Measurements from ENCODE around the gene CLSTN3. TPM values are rescaled to one million over a fixed set of nuclear protein-coding genes. Genes with fewer than 3 reads are reported as not detected.

Gene CLSTN3
- total and polyA plus RNA-seq, 2 experiments from 2014 or later = 5.0 to 46.9 TPM

DNA sequence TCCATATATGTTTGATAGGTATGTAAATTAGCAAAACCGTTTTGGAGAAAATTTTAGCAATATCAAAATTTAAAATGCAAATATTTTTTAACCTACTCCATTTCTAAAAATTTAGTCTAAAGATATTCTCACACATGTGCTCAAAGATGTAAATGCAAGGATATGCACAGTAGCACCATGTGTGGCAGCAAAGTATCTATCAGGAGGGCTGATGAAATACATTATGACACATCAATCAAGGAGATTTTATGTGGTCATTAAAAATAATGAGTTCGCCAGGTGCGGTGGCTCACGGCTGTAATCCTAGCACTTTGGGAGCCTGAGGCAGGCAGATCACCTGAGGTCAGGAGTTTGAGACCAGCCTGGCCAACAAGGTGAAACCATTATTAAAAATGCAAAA, 29.9 kb upstream of the CLSTN3 start:
- ATAC-seq (no peak), DNase-seq (ENCODE audit: low spot score) (no peak)
- peaks cover 16% of the 10 kb centered on the region for H3K36me3 Mint-ChIP-seq (ENCODE audit: low read depth)
- no peak overlapping the region for H2AFZ ChIP-seq
- no peaks in the 10 kb centered on the region; the same call in 1 of the 2 replicates for H4K20me1 ChIP-seq (replicated peaks; ENCODE audit: insufficient read depth)
- H3K4me1 ChIP-seq (ENCODE audit: insufficient read depth) = peaks cover 7% of the 10 kb centered on the region
- TF ChIP-seq ZNF114 (CRISPR knock-in tag; IDR thresholded peaks at IDR 0.05) = no peak
- no peak for TF ChIP-seq JUNB (IDR thresholded peaks at IDR 0.05; ENCODE audit: unreplicated experiment)
- TF ChIP-seq EZH2 (IDR thresholded peaks at IDR 0.05; ENCODE audit: low read depth, unreplicated experiment) = no peak
- TF ChIP-seq, protein P1, sequence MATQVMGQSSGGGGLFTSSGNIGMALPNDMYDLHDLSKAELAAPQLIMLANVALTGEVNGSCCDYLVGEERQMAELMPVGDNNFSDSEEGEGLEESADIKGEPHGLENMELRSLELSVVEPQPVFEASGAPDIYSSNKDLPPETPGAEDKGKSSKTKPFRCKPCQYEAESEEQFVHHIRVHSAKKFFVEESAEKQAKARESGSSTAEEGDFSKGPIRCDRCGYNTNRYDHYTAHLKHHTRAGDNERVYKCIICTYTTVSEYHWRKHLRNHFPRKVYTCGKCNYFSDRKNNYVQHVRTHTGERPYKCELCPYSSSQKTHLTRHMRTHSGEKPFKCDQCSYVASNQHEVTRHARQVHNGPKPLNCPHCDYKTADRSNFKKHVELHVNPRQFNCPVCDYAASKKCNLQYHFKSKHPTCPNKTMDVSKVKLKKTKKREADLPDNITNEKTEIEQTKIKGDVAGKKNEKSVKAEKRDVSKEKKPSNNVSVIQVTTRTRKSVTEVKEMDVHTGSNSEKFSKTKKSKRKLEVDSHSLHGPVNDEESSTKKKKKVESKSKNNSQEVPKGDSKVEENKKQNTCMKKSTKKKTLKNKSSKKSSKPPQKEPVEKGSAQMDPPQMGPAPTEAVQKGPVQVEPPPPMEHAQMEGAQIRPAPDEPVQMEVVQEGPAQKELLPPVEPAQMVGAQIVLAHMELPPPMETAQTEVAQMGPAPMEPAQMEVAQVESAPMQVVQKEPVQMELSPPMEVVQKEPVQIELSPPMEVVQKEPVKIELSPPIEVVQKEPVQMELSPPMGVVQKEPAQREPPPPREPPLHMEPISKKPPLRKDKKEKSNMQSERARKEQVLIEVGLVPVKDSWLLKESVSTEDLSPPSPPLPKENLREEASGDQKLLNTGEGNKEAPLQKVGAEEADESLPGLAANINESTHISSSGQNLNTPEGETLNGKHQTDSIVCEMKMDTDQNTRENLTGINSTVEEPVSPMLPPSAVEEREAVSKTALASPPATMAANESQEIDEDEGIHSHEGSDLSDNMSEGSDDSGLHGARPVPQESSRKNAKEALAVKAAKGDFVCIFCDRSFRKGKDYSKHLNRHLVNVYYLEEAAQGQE (IDR thresholded peaks at IDR 0.05; ENCODE audit: unreplicated experiment) = no peak
- TF ChIP-seq, protein P2, sequence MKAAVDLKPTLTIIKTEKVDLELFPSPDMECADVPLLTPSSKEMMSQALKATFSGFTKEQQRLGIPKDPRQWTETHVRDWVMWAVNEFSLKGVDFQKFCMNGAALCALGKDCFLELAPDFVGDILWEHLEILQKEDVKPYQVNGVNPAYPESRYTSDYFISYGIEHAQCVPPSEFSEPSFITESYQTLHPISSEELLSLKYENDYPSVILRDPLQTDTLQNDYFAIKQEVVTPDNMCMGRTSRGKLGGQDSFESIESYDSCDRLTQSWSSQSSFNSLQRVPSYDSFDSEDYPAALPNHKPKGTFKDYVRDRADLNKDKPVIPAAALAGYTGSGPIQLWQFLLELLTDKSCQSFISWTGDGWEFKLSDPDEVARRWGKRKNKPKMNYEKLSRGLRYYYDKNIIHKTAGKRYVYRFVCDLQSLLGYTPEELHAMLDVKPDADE (IDR thresholded peaks at IDR 0.05) = no peak
- no peak for TF ChIP-seq EZH2phosphoT487 (IDR thresholded peaks at IDR 0.05; ENCODE audit: unreplicated experiment)
- TF ChIP-seq, protein P3, sequence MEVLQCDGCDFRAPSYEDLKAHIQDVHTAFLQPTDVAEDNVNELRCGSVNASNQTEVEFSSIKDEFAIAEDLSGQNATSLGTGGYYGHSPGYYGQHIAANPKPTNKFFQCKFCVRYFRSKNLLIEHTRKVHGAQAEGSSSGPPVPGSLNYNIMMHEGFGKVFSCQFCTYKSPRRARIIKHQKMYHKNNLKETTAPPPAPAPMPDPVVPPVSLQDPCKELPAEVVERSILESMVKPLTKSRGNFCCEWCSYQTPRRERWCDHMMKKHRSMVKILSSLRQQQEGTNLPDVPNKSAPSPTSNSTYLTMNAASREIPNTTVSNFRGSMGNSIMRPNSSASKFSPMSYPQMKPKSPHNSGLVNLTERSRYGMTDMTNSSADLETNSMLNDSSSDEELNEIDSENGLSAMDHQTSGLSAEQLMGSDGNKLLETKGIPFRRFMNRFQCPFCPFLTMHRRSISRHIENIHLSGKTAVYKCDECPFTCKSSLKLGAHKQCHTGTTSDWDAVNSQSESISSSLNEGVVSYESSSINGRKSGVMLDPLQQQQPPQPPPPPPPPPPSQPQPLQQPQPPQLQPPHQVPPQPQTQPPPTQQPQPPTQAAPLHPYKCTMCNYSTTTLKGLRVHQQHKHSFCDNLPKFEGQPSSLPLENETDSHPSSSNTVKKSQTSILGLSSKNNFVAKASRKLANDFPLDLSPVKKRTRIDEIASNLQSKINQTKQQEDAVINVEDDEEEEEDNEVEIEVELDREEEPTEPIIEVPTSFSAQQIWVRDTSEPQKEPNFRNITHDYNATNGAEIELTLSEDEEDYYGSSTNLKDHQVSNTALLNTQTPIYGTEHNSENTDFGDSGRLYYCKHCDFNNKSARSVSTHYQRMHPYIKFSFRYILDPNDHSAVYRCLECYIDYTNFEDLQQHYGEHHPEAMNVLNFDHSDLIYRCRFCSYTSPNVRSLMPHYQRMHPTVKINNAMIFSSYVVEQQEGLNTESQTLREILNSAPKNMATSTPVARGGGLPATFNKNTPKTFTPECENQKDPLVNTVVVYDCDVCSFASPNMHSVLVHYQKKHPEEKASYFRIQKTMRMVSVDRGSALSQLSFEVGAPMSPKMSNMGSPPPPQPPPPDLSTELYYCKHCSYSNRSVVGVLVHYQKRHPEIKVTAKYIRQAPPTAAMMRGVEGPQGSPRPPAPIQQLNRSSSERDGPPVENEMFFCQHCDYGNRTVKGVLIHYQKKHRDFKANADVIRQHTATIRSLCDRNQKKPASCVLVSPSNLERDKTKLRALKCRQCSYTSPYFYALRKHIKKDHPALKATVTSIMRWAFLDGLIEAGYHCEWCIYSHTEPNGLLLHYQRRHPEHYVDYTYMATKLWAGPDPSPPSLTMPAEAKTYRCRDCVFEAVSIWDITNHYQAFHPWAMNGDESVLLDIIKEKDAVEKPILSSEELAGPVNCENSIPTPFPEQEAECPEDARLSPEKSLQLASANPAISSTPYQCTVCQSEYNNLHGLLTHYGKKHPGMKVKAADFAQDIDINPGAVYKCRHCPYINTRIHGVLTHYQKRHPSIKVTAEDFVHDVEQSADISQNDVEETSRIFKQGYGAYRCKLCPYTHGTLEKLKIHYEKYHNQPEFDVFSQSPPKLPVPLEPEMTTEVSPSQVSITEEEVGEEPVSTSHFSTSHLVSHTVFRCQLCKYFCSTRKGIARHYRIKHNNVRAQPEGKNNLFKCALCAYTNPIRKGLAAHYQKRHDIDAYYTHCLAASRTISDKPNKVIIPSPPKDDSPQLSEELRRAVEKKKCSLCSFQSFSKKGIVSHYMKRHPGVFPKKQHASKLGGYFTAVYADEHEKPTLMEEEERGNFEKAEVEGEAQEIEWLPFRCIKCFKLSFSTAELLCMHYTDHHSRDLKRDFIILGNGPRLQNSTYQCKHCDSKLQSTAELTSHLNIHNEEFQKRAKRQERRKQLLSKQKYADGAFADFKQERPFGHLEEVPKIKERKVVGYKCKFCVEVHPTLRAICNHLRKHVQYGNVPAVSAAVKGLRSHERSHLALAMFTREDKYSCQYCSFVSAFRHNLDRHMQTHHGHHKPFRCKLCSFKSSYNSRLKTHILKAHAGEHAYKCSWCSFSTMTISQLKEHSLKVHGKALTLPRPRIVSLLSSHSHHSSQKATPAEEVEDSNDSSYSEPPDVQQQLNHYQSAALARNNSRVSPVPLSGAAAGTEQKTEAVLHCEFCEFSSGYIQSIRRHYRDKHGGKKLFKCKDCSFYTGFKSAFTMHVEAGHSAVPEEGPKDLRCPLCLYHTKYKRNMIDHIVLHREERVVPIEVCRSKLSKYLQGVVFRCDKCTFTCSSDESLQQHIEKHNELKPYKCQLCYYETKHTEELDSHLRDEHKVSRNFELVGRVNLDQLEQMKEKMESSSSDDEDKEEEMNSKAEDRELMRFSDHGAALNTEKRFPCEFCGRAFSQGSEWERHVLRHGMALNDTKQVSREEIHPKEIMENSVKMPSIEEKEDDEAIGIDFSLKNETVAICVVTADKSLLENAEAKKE (CRISPR knock-in tag; IDR thresholded peaks at IDR 0.05) = no peak
- TF ChIP-seq POLR2AphosphoS5 (IDR thresholded peaks at IDR 0.05; ENCODE audit: low read depth) = no peak
- no peak for TF ChIP-seq NANOG (IDR thresholded peaks at IDR 0.05; ENCODE audit: borderline replicate concordance)
- H3K4me3 ChIP-seq = no peak overlapping the region
- H3K27ac Mint-ChIP-seq = no peak overlapping the region
- no peak overlapping the region for H3K4me3 Mint-ChIP-seq
- H3K4me2 ChIP-seq = no peak overlapping the region
- peaks cover 12% of the 10 kb centered on the region for H3K27me3 Mint-ChIP-seq (ENCODE audit: insufficient read depth, low read depth, poor library complexity)
- no peaks in the 10 kb centered on the region for H3K79me2 ChIP-seq (replicated peaks; ENCODE audit: insufficient read depth)
- H3K27me3 ChIP-seq (ENCODE audit: insufficient read depth) = no peaks in the 10 kb centered on the region
- H3K4me1 Mint-ChIP-seq = peaks cover 16% of the 10 kb centered on the region; the same call in 2 of the 3 replicates
- no peak overlapping the region for H3K27ac ChIP-seq (ENCODE audit: low read depth)
- no peaks in the 10 kb centered on the region for H3F3A ChIP-seq (replicated peaks; ENCODE audit: low read depth)
- no peaks in the 10 kb centered on the region for H3K9me2 ChIP-seq (ENCODE audit: insufficient read depth)
- H3K9me3 Mint-ChIP-seq = no peaks in the 10 kb centered on the region
- H3K36me3 ChIP-seq (ENCODE audit: insufficient read depth) = no peaks in the 10 kb centered on the region
